HG02798 (cell line): ENCODE data around the gene GET4.
"Not testable (repeated sequence)": the region's sequence is repeated elsewhere in the genome, so short reads cannot be mapped to it uniquely, and the experiment has no call there.

ENCODE experiments used
- ATAC-seq: cut with Tn5 transposase; IDR thresholded peaks from one replicate; pipeline ENCODE4 v1.9.1; 2021; ENCODE audit warnings: mild to moderate bottlenecking; ENCODE audit not compliant: unreplicated experiment, poor library complexity

The GET4 gene

DNA sequence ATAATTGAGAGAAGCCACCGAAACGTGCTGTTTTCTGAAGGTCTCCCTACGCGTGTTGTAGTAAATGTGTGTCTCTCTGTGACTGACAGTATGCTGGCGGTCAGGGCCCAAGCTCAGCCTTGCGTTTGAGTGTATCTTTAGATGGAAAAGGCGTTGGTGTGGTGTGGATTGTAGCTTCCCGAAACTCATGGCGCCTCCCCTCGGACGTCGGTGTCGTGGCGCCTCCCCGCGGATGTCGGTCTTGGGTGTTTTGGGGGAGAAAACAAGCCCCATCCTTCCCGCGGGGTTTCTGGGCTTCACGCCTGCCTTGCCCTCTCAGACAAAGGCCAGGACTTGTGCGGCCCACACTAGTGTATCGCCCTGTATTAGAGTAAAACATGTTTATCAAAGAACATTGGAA is 31.3 kb upstream of the GET4 start:
- no peak for ATAC-seq

DNA sequence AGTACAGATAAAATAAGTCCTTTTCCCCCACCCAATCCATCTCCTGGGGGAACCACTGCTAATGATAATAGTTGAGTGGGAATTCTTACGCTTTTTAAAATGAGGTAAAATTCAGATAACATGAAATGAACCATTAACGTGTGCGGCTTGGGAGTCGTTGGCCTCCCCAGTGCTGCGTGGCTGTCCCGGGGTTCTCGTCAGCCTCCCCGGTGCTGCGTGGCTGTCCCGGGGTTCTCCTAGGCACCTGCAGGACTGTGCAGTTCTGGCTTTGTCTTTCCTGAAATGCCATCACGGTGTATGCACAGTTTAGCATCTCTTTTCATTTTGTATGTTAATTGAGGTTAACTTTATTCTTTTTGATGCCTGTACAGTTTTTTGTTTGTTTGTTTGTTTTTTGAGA is 30.6 kb upstream of the GET4 start:
- no peak for ATAC-seq

GRCh38 chr7:846958-847650 is 29.2 kb upstream of the GET4 start:
- ATAC-seq, result peak; percentile 44

- not testable (repeated sequence) for ATAC-seq
Measured at GRCh38 chr7:847728-848127, 28.6 kb upstream of the GET4 start.

- no peak for ATAC-seq
Measured at GRCh38 chr7:849145-849544, 27.2 kb upstream of the GET4 start.

DNA sequence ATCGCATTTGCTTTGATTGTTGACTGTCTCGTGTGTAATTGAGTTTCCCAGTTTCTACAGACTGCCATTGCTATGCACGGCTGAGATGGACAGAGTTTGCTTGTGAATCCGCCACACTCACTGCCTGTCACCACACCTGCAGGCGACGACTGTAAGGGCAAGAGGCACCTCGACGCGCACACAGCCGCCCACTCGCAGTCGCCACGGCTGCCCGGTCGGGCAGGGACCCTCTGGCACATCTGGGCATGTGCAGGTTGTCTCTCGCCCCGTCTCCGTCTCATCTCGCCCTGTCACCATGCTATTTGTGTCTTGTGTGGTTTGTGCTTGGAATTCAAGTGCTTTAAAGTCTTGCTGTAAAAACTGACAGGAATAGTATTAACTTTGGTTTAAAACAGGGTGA is 26.6 kb upstream of the GET4 start:
- ATAC-seq, result no peak

- no peak for ATAC-seq
Measured at GRCh38 chr7:851204-851603, 25.1 kb upstream of the GET4 start.

DNA sequence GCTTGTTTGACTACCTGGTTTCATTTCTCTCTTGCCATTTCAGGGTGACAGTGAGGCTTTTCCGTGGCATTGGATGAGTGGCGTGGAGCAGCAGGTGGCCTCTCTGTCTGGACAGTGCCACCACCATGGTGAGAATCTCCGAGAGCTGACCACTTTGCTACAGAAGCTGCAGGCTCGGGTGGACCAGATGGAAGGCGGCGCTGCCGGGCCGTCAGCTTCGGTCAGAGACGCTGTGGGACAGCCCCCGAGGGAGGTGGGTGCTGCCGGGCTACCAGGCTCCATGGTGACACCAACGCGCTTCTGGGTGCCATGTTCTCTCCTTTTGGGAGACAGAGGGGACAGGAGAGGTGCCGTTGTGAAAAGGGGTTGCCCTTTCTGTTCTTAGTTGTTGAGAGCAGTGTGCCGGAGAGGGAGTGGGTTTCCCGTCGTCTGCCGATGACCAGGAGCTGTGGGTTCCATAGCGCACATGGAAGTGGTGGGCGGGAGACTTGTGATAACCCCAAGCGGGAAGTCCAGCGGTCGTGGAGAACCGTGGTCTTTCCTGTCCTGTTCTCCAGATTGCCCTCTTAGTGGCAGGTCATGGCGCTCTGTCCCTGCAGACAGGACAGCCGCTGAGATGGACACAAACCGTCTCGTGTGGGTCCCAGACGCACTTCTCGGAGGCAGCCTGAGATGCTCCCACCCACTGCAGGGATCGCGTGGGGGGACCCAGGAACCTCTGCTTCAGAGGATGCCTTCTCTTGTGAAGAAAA is 22.8 kb upstream of the GET4 start:
- no peak for ATAC-seq

DNA sequence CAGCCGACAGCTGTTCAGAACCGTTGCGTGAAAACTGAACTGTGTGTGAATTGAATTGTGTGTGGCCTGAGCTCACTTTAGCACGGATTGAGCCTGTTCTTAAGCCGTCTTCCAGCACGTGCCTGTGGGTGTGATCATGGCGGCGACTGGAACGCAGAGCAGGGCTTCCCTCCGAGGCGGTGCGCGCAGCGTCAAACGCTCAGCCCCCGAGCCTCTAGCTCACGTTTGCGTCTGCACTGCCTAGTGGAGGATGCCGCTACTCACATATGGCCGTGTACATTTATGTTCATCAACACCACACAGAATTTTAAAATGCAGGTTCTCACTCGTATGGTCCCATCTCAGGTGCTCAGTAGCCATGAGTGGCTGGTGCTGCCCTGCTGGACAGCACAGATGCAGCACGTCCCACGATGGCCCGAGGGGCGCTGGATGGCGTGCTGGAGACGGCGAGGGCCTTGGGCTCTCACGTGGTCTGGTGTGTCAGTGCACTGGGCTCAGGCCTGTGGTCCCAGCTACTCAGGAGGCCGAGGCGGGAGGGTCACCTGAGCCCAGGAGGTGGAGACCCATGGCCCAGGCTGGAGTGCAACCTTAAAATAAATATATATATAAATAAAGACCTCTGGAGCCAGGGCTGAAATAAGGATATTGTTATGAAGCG is 22.1 kb upstream of the GET4 start:
- no peak for ATAC-seq

DNA sequence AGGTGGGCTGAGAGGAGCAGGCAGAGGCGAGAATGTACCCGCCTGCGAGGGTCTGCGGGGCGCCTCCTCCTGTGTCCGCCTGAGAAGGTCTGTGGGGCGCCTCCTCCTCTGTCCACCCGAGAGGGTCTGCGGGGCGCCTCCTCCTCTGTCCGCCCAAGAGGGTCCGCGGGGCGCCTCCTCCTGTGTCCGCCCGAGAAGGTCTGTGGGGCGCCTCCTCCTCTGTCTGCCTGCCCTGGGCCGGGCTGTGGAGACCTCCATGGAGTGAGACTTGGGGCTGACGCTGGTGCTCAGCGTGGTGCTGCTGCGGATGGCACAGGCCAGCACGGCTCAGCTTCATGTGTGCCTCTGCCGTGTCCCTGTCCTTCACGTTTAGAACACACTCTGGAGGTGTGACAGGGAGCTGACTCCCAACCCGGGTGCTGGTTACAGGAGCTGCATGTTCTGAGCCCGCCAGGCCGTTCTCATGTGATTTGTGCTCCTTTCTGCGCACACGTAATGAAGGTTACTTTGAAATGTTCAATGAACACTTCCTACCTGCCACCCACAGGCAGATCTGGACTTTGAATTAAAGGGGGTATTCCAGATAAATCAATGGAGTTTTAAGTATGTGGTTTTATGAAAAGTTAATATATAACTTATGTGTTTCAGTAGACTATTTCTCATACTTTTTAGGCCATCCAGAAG is 20.5 kb upstream of the GET4 start:
- no peak for ATAC-seq

DNA sequence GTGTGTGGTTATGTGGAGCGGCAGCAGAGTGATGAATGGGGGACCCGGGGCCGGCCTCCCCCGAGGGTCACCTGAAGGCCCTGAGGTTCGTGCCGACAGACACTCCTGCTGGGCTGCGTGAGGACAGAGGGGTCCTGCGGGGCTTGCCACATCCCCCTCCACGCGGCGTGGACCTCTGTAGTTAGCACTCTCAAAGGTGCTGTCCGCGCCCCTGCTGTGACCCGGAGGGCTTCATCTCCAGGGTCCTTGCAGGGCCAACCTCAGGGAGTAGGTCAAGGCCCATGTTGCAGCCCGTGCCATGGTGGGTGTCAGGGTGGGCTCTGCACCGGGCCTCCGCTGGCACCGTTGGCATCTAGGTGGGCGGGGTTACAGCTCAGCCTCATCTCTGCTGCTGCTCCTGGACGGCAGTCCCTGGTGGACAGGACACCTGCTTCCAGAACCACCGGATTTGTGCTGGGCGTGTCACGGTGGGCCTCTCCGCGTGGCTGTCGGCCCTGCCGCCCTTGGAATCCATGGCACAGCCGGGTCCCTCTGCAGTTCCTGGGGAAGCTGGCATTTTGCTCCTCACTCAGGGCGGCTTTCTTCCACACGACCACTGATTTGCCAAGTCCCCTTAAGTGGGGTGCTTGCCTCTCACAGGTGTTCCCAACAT is 19.8 kb upstream of the GET4 start:
- no peak for ATAC-seq

- ATAC-seq, result no peak
Measured at GRCh38 chr7:857661-858060, 18.7 kb upstream of the GET4 start.

DNA sequence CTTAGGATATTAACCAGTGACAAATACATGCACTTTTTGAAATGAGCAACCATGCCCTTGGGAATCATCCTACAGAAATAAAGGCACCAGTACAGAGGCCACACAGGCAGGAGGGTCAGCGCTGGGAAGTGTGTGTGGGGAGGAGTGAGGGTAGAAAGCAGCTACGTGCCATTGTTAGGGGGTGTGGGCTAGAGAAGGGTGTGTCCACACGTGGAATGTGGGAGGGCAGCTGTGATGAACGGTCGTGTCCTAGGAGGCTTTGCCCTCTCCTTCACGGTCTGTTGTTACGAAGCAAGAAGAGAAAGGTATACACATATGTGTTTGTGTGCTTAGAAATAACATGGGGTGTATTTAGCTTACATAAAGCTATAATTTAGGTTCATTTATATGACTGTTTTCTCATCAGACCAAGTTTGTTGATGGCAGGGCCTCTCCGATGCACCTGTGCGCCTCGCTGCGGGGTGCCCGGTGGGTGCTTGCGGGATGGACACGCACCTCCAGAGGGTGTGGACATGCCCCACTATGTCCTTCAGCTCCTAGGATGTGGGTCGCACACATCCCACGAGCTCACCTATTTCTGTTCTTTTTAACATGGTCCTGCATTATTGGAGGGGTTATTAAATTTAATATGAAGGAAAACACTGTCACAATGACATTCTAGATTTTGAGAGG is 16.9 kb upstream of the GET4 start:
- ATAC-seq, result no peak

DNA sequence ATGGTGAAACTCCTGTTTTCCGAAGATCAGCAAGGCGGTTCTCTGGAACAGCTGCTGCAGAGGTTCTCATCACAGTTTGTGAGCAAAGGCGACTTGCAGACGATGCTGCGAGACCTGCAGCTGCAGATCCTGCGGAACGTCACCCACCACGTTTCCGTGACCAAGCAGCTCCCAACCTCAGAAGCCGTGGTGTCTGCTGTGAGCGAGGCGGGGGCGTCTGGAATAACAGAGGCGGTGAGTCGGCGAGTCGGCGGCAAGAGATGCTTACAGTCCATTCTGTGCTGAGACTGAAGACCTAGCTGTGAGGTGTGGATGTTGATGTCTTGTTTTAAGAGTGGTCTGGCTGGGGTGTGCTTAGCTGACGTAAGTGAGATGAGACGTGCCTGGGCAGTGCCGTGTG is 16.2 kb upstream of the GET4 start:
- no peak for ATAC-seq

GRCh38 chr7:861222-861621 is 15.1 kb upstream of the GET4 start:
- ATAC-seq, result no peak

- ATAC-seq, result no peak
Measured at GRCh38 chr7:862157-862556, 14.2 kb upstream of the GET4 start.

DNA sequence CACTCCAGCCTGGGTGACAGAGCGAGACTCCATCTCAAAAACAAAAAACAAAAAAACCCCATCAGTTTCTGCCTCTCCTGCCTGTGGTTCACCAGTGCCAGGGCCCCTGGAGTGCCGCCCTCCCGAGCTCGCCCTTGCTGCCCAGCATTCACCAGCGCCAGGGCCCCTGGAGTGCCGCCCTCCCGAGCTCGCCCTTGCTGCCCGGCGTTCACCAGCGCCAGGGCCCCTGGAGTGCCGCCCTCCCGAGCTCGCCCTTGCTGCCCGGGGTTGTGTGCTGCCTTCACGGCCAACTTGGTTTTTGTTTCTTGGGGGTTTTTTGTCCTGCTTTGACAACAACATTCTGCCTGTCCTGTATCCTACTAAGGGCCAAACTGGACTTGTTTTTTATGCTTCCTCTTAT is 13.2 kb upstream of the GET4 start:
- ATAC-seq, result no peak

DNA sequence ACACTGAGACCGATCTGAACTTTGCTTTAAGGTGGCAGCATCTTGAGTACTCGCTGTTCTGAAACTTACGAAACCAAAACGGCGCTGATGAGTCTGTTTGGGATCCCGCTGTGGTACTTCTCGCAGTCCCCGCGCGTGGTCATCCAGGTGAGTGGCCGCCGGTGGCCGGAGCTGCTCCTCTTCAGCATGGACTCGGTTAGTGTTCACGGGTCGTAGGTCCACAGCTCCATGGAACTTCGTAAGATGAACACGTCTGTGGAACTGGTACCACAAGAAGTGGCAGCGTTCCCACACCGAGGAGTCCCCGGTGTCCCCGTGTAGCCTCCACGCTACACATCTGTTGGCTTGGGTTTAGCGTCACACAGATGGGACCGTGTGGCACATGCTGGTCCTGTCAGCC is 10.4 kb upstream of the GET4 start:
- ATAC-seq, result no peak

GRCh38 chr7:867001-867405 is 9.4 kb upstream of the GET4 start:
- no peak for ATAC-seq
